HG02943 (cell line): ENCODE results near the gene ODF4.
"Not testable (repeated sequence)": the region's sequence is repeated elsewhere in the genome, so short reads cannot be mapped to it uniquely, and the experiment has no call there.

ENCODE experiments used
- ATAC-seq: cut with Tn5 transposase; IDR thresholded peaks from one replicate; pipeline ENCODE4 v1.9.1; 2021; ENCODE audit warnings: mild to moderate bottlenecking, low read depth, moderate library complexity; ENCODE audit not compliant: unreplicated experiment

ODF4 gene

DNA sequence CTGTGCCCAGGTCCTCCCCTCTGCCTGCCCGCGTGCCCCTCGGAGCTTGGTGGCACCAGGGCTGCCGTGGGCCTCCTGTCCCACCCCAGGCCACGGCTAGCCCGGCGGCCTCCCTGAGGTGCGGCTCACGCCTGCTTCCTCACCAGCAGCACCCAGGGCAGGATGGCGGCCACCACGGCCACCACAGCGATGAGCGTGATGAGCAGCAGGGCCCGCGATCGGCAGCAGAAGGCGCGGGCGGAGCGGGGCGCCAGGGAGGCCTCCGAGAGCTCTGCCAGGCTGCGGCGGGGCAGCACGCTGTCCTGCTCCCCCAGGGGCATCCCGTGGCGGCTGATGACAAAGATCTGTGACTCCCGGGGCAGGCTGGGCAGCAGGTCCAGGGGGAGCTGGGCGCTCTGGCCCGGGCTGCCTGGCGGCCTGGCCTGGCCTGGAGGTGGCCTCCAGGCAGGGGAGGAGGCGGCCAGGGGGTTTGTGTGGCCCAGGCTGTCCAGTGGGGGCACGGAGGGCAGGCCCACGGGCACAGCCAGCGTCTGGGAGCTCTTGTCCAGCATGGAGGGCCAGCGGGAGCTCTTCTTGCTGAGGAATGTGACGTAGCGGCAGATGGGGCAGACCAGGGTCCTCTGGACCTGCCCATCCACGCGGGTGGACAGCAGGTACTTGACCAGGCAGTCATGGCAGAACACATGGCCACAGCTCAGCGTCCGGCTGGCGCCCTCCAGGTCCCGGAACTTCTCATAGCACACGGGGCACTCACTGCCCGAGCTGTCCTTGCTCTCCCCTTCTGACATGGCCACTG is 53.2 kb downstream of the ODF4 start:
- no peak for ATAC-seq

DNA sequence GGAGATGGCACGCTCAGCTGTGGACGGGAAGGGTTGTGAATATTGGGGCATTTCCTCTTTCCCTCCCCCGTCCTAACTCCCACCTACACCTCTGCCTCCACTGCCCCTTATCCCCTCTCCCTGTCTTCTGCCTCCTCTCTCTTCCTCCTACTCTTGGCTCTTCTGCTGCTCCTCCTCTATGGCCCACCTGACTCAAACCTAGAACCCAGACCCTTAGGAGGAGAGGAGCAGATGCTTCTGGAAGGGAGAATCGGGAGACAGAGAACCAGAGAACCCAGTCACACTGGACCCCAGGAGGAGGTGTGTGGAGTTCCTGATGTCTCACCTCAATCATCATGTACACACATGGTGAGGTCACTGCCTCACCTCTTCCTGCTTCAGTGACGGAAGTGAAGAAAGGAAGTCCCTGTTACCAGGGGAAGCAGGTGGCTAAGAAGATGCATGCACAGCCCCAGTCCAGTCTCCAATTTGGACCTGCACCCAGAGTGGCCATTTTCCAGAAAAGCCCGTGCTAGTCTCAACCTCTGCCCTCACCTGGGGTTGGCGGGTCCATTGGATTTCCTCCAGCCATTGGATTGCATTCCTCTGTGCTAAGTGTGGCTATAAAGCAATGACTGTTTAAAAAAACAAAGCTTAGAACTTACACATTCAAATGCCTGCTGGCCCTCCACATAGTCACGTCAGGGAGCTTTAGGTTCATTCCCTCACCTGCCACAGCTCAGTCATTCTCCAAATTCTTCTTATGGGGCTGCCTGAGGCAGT is 54.0 kb downstream of the ODF4 start:
- ATAC-seq: no peak

DNA sequence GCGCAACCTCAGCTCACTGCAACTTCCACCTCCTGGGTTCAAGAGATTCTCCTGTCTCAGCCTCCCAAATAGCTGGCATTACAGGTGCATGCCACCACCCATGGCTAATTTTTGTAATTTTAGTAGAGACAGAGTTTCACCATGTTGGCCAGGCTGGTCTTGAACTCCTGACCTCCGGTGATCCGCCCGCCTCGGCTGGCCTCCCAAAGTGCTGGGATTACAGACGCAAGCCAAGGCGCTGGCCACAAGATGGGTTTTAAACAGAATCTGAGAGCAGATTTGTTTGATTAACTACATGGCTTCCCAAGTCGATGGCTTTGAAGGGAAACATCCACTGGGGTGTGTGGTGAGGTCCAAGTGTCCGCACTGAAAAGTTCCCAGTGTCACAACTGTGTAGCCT is 54.9 kb downstream of the ODF4 start:
- not testable (repeated sequence) for ATAC-seq
